Naive thymus-derived CD8-positive, alpha-beta T cell (primary cell): ENCODE data around the gene LARP4B. TPM values are rescaled to one million over a fixed set of nuclear protein-coding genes. Genes with fewer than 3 reads are reported as not detected.
"Not testable (repeated sequence)": the region's sequence is repeated elsewhere in the genome, so short reads cannot be mapped to it uniquely, and the experiment has no call there.

Experiments
- ATAC-seq, 2 donors: fragments of 150-1000 bp; cut with Tn5 transposase in 1 of 2; sonication (Bioruptor Pico), chemical (Tn5 transposase) in 1 of 2; 1 replicate in 1 of 2; 2 replicates in 1 of 2; pipeline ENCODE4 v1.10.0; 2021; ENCODE audit warnings: mild to moderate bottlenecking in 2 of 2, moderate library complexity in 2 of 2
- POLR2A ChIA-PET: fragments of 350-600 bp; sonication (Branson Sonifier 250); formaldehyde crosslinking; loops from one replicate; lab custom pipeline; 2021; ENCODE audit warnings: antibody characterized with exemption; lab: Charles Lee
- DNase-seq, 10 donors: peaks; one replicate each; pipeline versions ENCODE4 v3.0.0 to v3.0.0-alpha.2; 2020 to 2022
- H3K27ac Mint-ChIP-seq, 10 donors: one replicate each; pipeline ENCODE4 v1.8.0; 2020 to 2022; ENCODE audit warnings: mild to moderate bottlenecking in 10 of 10, mixed read lengths in 10 of 10, moderate library complexity in 4 of 10, inconsistent platforms in 1 of 10
- H3K27me3 Mint-ChIP-seq, 5 donors: one replicate each; pipeline ENCODE4 v1.8.0; 2021 to 2022; ENCODE audit warnings: mixed read lengths in 5 of 5
- H3K36me3 Mint-ChIP-seq, 3 donors: one replicate each; pipeline ENCODE4 v1.8.0; 2020 to 2022; ENCODE audit warnings: mixed read lengths in 3 of 3, mild to moderate bottlenecking in 2 of 3, inconsistent platforms in 1 of 3
- H3K4me1 Mint-ChIP-seq, 4 donors: one replicate each; pipeline ENCODE4 v1.8.0; 2021 to 2022; ENCODE audit warnings: mixed read lengths in 4 of 4
- H3K4me3 Mint-ChIP-seq, 10 donors: one replicate each; pipeline ENCODE4 v1.8.0; 2020 to 2022; ENCODE audit warnings: mild to moderate bottlenecking in 10 of 10, mixed read lengths in 10 of 10, moderate library complexity in 6 of 10, inconsistent platforms in 1 of 10
- H3K9me3 Mint-ChIP-seq, 9 donors: one replicate each; pipeline ENCODE4 v1.8.0; 2020 to 2022; ENCODE audit warnings: mixed read lengths in 9 of 9, mild to moderate bottlenecking in 3 of 9, inconsistent platforms in 1 of 9, moderate library complexity in 1 of 9
- polyA plus RNA-seq, 3 donors: library from polyadenylated mRNA; unstranded; fragments of 300-500 nt; fragmentation: Illumina TruSeq; gene quantifications; one replicate each; pipeline ENCODE4 v1.2.3, GENCODE V29; 2021
- total RNA-seq, 8 experiments: library from RNA in 2 of 8; stranded (reverse) in 2 of 8; gene quantifications; one replicate each; pipeline ENCODE4 v1.2.3 and lab custom pipeline; 2021 to 2026

Gene LARP4B
- total and polyA plus RNA-seq, 5 experiments from 2014 or later = 22.8 to 94.8 (median 40.5) TPM

DNA sequence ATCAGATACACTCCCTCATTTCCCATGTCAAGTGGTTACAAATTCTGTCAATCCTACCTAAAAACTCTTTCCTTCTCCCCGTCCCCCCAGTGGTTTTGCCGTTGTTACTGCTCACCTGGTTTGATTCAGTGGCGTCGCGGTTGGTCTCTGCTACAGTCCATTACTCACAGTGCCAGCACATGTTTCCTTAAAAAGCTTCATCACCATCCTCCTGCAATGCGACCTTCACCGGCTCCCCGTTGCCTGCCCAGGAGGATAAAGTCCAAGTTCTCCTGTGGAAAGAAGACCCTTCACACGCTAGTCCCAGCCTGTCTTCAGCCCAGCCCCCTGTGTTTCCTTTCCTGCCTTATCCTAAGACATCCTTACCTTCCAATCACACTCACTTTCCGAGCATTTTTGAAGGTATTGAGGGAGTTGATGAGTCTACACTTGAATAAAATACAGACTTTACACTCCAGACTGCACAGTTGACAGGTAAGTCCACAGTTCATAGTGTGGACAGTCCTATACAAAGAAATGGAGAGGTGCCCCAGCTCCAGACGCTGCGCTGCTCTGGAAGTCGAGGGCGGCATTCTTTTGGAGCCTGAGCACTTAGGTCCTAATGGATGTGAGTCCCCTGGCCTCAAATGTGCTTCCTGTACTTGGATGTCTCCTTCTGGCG is 3.4 kb upstream of the LARP4B start:
- Mint-ChIP-seq H3K4me1 (peaks cover 18 to 29% (median 24%) of the 10 kb centered on the region in 4 donors), H3K27ac (peak overlapping the region in 7 of 10 donors; percentile 22 to 79 (median 53)), H3K27me3 (no peaks in the 10 kb centered on the region), H3K9me3 (no peaks in the 10 kb centered on the region), H3K4me3 (peak overlapping the region in 2 of 10 donors; percentile 22 to 26), H3K36me3 (no peaks in the 10 kb centered on the region)
- POLR2A ChIA-PET = no interaction called here
- ATAC-seq (no peak), DNase-seq (no peak)

- H3K9me3 Mint-ChIP-seq, POLR2A ChIA-PET, H3K27me3 Mint-ChIP-seq, DNase-seq, ATAC-seq, H3K36me3 Mint-ChIP-seq: not testable (repeated sequence)
- peaks cover 13 to 29% (median 25%) of the 10 kb centered on the region in 4 donors for H3K4me1 Mint-ChIP-seq
- peak overlapping the region in 6 of 10 donors; percentile 9 to 57 (median 28) for H3K4me3 Mint-ChIP-seq
- H3K27ac Mint-ChIP-seq = peak overlapping the region in 7 of 10 donors; percentile 12 to 86 (median 51)
Observed at GRCh38 chr10:934165-934564, 2.7 kb upstream of the LARP4B start.

DNA sequence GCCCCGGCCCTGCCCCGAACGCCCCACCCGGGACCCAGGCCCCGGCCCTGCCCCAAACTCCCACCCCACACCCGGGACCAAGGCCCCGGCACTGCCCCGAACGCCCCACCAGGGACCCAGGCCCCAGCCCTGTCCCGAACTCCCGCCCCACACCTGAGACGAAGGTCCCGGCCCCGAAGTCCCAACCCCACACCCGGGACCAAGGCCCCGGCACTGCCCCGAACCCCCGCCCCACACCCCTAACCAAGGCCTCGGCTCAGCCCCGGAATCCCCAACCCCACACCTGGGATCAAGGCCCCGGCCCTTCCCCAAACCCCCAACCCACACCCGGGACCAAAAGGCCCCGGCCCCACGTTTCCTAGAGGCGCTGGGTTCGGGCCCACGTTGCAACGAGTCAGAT is 1.1 kb upstream of the LARP4B start:
- Mint-ChIP-seq H3K27ac (peak overlapping the region; percentile 70 to 96 (median 89)), H3K4me1 (peaks cover 10 to 34% (median 29%) of the 10 kb centered on the region in 4 donors), H3K36me3 (peaks cover 0 to 3% (median 0%) of the 10 kb centered on the region in 3 donors), H3K9me3 (no peaks in the 10 kb centered on the region), H3K27me3 (no peaks in the 10 kb centered on the region), H3K4me3 (peak overlapping the region; percentile 60 to 87 (median 75))
- POLR2A ChIA-PET = interaction anchor here (1.6 kb wide), 1 partner anchor 54 kb away, joined by 4 read pairs; no protein-coding TSS in a partner anchor
- DNase-seq = peak in 2 of 10 donors; percentile 4 to 14
- no peak for ATAC-seq

GRCh38 chr10:930625-931325 is 730 bp downstream of the LARP4B start:
- DNase-seq (peak in 7 of 10 donors; percentile 13 to 31 (median 23)), ATAC-seq (no peak)
- Mint-ChIP-seq H3K4me1 (peaks cover 18 to 52% (median 44%) of the 10 kb centered on the region in 4 donors), H3K4me3 (peak overlapping the region; percentile 88 to 99 (median 94)), H3K9me3 (no peaks in the 10 kb centered on the region), H3K27me3 (no peaks in the 10 kb centered on the region), H3K36me3 (peaks cover 0 to 17% (median 0%) of the 10 kb centered on the region in 3 donors), H3K27ac (peak overlapping the region; percentile 90 to 97 (median 95))
- POLR2A ChIA-PET = interaction anchor here (0.5 to 2.2 kb wide), 11 partner anchors 11 to 793 kb away, joined by 3 to 16 read pairs (median 4); partner anchors contain the start of genes GTPBP4, IDI1 and WDR37

GRCh38 chr10:929960-930624 is 1.4 kb downstream of the LARP4B start:
- POLR2A ChIA-PET = interaction anchor here (0.5 to 2.2 kb wide), 5 partner anchors 14 to 792 kb away, joined by 3 to 16 read pairs (median 5); partner anchors contain the start of genes GTPBP4 and IDI1
- Mint-ChIP-seq H3K4me1 (peaks cover 18 to 57% (median 47%) of the 10 kb centered on the region in 4 donors), H3K9me3 (no peaks in the 10 kb centered on the region), H3K27me3 (no peaks in the 10 kb centered on the region), H3K36me3 (peaks cover 0 to 19% (median 0%) of the 10 kb centered on the region in 3 donors), H3K4me3 (peak overlapping the region; percentile 88 to 99 (median 94)), H3K27ac (peak overlapping the region; percentile 90 to 97 (median 95))
- DNase-seq (no peak), ATAC-seq (no peak)

DNA sequence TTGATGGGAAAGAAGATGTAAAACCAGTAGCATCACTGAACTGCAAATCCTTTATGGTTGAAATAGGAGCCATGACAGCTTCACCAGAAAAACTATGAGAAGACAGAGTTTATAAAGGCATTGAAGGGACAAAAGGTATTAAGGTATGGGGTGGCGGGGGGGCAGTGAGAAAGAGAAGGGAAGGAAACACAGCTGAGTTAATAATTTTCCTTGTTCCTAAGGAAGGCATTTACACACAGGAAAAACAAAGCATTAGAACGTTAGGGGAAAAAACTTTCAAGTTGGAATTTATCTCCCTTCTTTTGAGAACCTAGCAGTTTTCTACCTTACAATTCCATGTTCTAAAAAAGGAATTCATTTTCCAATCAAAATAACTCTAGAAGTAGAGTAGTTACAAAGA is 4.4 kb downstream of the LARP4B start:
- H3K27me3 Mint-ChIP-seq = no peaks in the 10 kb centered on the region
- peak overlapping the region in 5 of 10 donors; percentile 3 to 59 (median 33) for H3K4me3 Mint-ChIP-seq
- H3K9me3 Mint-ChIP-seq = no peaks in the 10 kb centered on the region
- H3K27ac Mint-ChIP-seq = peak overlapping the region in 3 of 10 donors; percentile 6 to 14 (median 8)
- DNase-seq (no peak), ATAC-seq (no peak)
- H3K4me1 Mint-ChIP-seq = peaks cover 28 to 74% (median 63%) of the 10 kb centered on the region in 4 donors
- POLR2A ChIA-PET = no interaction called here
- H3K36me3 Mint-ChIP-seq = peaks cover 0 to 34% (median 0%) of the 10 kb centered on the region in 3 donors

- POLR2A ChIA-PET = interaction anchor here (0.7 kb wide), 1 partner anchor 92 kb away, joined by 4 read pairs; no protein-coding TSS in a partner anchor
- peak overlapping the region in 3 of 10 donors; percentile 3 to 43 (median 22) for H3K4me3 Mint-ChIP-seq
Observed at GRCh38 chr10:926075-926698, 5.3 kb downstream of the LARP4B start.

GRCh38 chr10:924524-924859 is 7.0 kb downstream of the LARP4B start:
- no peak for ATAC-seq
- Mint-ChIP-seq H3K36me3 (peaks cover 0 to 44% (median 0%) of the 10 kb centered on the region in 3 donors), H3K27ac (peak overlapping the region in 9 of 10 donors; percentile 20 to 78 (median 67)), H3K27me3 (no peaks in the 10 kb centered on the region), H3K9me3 (no peaks in the 10 kb centered on the region), H3K4me3 (peak overlapping the region in 8 of 10 donors; percentile 3 to 50 (median 28)), H3K4me1 (peaks cover 23 to 85% (median 65%) of the 10 kb centered on the region in 4 donors)
- no peak for DNase-seq
- POLR2A ChIA-PET = no interaction called here

More at GRCh38 chr10:926075-926698, 5.3 kb downstream of the LARP4B start:
- Mint-ChIP-seq H3K9me3 (no peaks in the 10 kb centered on the region), H3K36me3 (peaks cover 0 to 43% (median 0%) of the 10 kb centered on the region in 3 donors), H3K4me1 (peaks cover 30 to 84% (median 72%) of the 10 kb centered on the region in 4 donors), H3K27ac (peak overlapping the region in 5 of 10 donors; percentile 40 to 62 (median 48)), H3K27me3 (no peaks in the 10 kb centered on the region)
- DNase-seq (no peak), ATAC-seq (no peak)

- Mint-ChIP-seq H3K36me3 (peaks cover 0 to 43% (median 0%) of the 10 kb centered on the region in 3 donors), H3K27ac (peak overlapping the region in 8 of 10 donors; percentile 20 to 74 (median 59)), H3K27me3 (no peaks in the 10 kb centered on the region), H3K4me3 (peak overlapping the region in 6 of 10 donors; percentile 3 to 50 (median 28)), H3K9me3 (no peaks in the 10 kb centered on the region), H3K4me1 (peaks cover 26 to 85% (median 65%) of the 10 kb centered on the region in 4 donors)
- ATAC-seq = no peak
- POLR2A ChIA-PET = no interaction called here
- DNase-seq = no peak
Observed at GRCh38 chr10:923844-924523, 7.5 kb downstream of the LARP4B start.

DNA sequence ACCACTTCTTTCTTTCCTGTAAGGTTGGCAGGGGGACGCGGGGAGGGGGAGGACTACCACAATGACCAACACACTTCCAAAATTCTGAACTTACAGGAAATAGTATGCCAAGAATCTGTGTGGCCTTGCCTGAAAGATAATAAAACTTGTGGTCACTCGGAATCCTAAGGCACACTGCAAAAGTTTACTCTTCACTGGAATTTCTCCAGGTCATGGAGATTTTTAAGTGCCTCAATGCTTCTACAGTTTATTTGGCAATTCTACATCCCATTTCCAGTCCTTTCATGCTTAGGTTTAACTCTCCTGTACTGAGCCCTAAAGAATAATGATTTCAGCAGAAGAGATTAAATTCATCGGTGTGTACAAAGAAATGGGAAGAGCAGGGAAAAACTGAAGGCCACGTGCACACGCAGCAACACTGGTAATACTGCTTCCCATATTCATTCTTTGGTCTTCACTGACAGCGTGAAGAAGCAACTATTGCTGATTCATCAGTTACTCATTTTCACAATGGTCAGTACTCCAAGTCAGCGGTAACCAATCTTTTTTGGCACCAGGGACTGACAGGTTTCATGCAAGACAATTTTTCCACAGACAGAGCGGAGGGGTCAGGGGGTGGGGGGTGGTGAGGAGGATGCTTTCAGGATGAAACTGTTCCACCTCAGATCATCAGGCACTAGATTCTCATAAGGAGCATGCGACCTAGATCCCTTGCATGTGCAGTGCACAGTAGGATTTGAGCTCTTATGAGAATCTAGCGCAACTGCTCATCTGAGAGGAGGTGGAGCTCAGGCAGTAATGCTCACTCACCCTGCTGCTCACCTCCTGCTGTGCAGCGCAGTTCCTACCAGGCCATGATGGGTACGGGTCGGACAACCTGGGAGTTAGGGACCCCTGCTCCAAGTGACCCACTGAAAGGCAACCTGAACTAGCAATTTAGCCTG is 9.8 kb downstream of the LARP4B start:
- H3K27me3 Mint-ChIP-seq = no peaks in the 10 kb centered on the region
- DNase-seq = no peak
- H3K4me1 Mint-ChIP-seq = peaks cover 24 to 70% (median 53%) of the 10 kb centered on the region in 4 donors
- H3K4me3 Mint-ChIP-seq = peak overlapping the region in 1 of 10 donors; percentile 20
- no peaks in the 10 kb centered on the region for H3K9me3 Mint-ChIP-seq
- peaks cover 0 to 41% (median 1%) of the 10 kb centered on the region in 3 donors for H3K36me3 Mint-ChIP-seq
- peak overlapping the region in 7 of 10 donors; percentile 7 to 87 (median 27) for H3K27ac Mint-ChIP-seq
- ATAC-seq = no peak
- POLR2A ChIA-PET = no interaction called here
